DMS153 treated with DMSO at 0.1 percent for 48 hours (cell line): ENCODE measurements around the gene TSG101.

Source experiments
- DNase-seq: peaks from one replicate; lab custom pipeline; 2025; ENCODE audit not compliant: unreplicated experiment; lab: John Stamatoyannopoulos, UW

Gene TSG101

DNA sequence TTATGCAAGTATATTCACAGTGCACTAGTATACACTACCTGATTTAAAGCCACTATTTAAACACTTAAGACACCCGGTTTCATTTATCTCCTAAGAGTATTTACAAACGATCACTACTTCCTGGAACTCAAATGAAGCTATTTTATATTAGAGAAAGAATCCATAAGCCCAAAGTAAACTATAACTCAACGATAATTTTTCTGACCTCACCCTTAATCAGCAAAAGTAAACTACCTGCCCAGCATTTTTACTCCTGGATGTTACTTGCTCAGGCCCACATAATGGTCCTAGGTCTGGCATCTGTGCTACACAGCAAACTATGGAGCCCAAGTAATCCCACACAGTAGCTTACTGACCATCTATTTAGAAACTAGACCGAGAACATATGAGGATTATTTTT, 33.4 kb downstream of the TSG101 start:
- no peak for DNase-seq

GRCh38 chr11:18492888-18493287, 33.9 kb downstream of the TSG101 start:
- DNase-seq, result no peak

GRCh38 chr11:18491924-18492323, 34.8 kb downstream of the TSG101 start:
- no peak for DNase-seq

DNA sequence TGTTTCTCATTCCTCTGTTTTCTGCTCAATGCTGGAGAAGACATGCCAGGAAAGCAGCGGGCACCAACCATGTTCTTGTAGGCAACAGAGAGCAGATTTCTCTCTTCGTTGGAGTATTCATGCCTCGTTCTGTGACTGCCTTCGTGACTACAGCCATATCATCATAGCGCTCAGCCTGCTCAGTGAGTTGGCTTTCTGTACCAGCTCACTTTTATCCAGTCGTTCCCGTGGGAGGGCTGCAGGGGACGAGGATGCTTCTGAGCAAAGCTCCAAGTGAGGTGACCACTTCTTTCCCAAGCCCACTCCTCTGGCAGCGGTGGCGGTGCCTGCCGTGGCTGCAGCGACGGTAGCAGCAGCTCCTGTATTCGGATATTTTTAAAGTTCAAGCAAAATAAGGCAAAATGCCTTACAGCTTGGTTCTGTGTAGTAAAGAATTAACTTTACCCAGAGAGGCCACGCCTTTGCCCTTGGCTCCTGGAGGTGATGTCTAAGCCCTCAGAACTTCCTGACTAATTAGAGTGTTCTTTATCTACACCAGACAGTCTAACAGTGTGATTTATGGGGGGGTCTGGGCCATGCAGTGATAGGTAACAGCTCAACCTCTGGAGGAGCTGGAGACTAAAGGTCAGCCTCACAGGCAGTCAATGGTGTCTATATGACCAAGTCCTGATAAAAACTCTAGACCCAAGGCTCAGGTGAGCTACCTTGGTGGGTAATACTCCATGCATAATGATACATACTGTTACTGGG, 35.8 kb downstream of the TSG101 start:
- DNase-seq, result no peak

- DNase-seq, result no peak
Observed at GRCh38 chr11:18490319-18490718, 36.4 kb downstream of the TSG101 start.

DNA sequence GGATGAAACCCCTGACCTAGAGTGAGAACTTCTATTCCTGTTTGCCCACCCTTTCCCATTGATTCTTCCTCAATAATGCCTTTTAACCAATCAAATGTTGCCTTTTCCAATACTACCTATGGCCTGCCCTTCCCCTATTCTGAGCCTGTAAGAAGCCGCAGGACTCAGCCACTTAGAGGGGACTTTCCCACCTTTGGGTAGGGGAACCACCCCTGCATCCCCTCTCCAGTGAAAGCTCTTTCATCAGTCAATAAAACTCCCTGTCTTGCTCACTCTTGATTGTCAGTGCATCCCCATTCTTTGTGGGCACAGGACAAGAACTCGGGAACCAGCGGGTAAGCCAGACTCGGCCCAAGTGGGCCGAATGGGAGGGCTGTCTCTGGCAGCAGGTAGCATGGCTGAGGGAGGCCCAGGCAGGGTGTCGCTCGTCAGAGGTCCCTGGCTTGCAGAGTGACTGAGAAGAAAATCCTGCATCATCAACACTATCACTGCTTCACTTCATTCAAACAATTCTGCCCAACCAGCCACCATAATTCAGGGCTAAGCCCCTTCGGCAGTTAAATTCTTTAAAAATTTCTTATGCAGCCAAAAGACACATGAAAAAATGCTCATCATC, 40.7 kb downstream of the TSG101 start:
- DNase-seq, result no peak

DNA sequence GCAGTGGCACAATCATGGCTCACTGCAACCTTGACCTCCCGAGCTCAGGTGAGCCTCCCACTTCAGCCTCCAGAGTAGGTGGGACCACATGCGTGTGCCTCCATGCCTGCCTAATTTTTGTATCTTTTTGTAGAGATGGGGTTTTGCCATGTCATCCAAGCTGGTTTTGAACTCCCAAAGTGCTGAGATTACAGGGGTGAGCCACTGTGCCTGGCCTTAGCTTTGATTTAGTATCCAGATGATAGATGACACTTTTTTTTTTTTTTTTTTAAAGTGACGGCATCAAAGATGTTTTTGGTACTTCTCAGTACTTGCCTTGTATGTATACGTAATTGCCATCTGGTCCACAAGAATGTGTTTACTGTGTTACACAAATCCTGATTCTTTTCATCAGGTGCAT, 47.7 kb downstream of the TSG101 start:
- no peak for DNase-seq

- no peak for DNase-seq
Observed at GRCh38 chr11:18472587-18472986, 54.2 kb downstream of the TSG101 start.

DNA sequence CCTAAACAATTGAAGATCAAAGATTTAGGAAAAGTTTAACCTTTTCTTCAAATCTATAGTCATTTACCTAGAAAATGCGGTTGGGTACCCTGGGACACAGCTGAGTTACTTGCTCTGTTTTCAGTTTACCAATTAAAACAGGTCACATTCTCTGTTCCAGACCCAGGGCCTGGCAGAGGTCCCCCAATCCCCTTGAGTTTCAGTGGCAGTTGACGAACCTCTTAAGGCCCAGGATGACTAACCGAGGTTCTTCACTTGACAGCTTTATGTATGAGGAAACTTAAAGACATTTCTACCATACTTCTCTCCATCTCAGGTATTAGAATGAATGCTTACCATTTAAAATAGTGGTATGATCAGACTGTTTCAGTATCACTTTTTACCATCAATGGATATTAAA, 54.7 kb downstream of the TSG101 start:
- DNase-seq, result no peak

DNA sequence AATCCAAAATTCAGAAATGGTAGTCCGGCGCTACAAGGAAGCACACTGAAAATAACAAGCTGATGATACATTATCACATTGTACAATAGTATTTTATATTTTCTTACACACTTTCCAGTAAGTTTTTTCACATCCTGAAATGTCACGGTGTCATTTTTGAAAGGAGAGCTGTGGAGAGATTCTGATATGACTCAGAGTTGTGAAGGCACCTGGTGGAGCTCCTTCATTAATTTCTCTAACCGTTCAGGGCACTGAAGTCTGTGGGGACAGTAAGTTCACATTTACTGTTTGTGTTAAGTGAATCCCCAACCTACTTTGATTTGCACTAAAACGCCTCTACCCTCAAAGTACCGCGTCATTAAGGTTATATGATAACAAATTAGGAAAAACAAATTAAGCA, 57.8 kb downstream of the TSG101 start:
- no peak for DNase-seq

- no peak for DNase-seq
Observed at GRCh38 chr11:18468059-18468458, 58.7 kb downstream of the TSG101 start.

DNA sequence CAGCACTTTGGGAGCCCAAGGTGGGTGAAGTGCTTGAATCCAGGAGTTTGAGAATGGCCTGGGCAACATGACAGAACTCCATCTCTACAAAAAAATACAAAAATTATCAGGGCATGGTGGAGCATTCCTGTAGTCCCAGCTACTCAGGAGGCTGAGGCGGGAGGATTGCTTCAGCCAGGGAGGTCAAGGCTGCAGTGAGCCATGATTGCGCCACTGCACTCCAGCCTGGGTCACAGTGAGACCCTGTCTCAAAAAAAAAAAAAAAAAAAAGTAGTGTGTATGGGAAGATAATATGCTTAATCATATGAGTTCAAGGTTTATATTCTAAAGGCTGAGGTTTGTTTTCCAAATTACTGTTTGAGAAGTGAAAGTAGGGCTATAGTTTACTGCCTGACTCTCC, 60.3 kb downstream of the TSG101 start:
- no peak for DNase-seq

- no peak for DNase-seq
Observed at GRCh38 chr11:18463439-18463838, 63.3 kb downstream of the TSG101 start.

DNA sequence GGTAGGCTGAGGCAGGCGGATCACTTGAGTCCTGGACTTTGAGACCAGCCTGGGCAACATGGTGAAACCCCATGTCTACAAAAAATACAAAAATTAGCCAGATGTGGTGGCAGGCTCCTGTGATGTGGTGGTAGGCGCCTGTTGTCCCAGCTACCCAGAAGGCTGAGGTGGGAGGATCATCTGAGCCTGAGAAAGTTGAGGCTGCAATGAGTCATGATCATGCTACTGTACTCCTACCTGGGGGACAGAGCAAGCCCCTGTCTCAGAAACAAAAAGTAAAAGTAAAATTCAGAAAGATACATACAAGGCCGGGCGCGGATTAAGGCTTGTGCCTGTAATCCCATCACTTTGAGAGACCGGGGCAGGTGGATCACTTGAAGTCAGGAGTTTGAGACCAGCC, 64.8 kb downstream of the TSG101 start:
- DNase-seq, result no peak

- DNase-seq, result no peak
Observed at GRCh38 chr11:18459634-18460033, 67.1 kb downstream of the TSG101 start.

DNA sequence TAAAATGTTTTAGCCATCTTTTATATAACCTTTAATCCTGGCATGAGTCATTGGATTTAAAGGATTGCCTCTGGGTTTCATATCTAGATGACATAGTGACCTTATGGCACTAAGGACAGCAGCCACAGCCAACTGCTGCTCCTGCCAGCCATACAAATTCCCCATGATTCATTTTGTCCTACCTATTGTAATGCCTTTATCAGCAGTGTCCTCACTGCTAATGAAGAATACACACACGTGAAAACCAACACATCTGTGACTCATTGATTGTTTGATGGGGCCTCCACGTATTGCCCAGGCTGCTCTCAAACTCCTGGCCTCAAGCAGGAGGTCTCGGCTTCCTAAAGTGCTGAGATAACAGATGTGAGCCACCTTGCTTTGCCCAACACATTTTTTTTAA, 69.3 kb downstream of the TSG101 start:
- DNase-seq, result no peak

- no peak for DNase-seq
Observed at GRCh38 chr11:18455686-18456372, 70.9 kb downstream of the TSG101 start, which contains the start of gene LDHAL6A. Gene LDHAL6A, plus strand, starts transcription at chr11:18455856. Its CDS starts 825 bp downstream, at chr11:18456681.

DNA sequence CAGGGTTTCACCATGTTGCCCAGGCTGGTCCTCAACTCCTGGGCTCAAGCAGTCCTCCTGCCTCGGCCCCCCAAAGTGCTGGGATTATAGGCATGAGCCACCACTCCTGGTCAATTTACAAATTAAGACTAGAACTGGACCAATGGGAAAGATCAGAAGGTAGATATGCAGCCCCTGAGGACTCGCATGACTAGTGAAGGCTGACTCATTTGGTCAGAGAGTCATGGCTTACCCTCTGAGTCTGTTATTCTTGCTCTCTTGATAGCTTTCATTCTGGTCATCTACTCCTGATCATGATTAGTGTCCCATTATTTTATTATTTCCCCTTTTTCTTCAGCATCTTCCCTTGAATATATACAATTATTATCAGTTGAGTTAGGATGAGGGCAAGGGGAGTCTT, 73.8 kb downstream of the TSG101 start:
- DNase-seq, result no peak

DNA sequence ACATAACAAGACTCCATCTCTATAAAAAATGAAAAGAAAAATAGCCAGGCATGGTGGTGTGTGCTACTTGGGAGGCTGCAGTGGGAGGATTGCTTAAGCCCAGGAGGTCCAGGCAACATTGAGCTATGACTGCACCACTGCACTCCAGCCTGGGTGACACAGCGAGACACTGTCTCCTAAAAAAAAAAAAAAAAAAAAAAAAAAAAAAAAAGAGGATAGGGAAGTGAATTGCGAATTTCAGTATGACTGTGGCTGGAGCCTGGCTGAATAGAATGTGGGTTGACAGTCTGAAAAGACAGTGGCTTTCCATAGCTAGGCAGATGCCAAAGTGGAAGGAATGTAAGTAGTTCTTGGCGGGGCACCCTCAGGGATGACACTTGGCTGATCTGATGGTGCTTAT, 77.5 kb downstream of the TSG101 start:
- no peak for DNase-seq

- DNase-seq, result no peak
Observed at GRCh38 chr11:18438691-18439090, 88.1 kb downstream of the TSG101 start.
